HG02870 (cell line): ENCODE results near the gene TBC1D22A.
A peak's percentile ranks its signal among the peaks of the same experiment; 100 is the strongest.

Experiments used
- ATAC-seq: cut with Tn5 transposase; IDR thresholded peaks from one replicate; pipeline ENCODE4 v1.9.1; 2021; ENCODE audit warnings: mild to moderate bottlenecking, moderate library complexity; ENCODE audit not compliant: unreplicated experiment

The TBC1D22A gene

GRCh38 chr22:46752286-46752987 is 10.0 kb upstream of the TBC1D22A start:
- ATAC-seq: no peak

GRCh38 chr22:46752988-46753310 is 9.5 kb upstream of the TBC1D22A start:
- no peak for ATAC-seq

- no peak for ATAC-seq
These were observed 9.1 kb upstream of the TBC1D22A start for GRCh38 chr22:46753360-46753759.

GRCh38 chr22:46753761-46754109 is 8.7 kb upstream of the TBC1D22A start:
- ATAC-seq: no peak

- ATAC-seq: no peak
These were observed 8.2 kb upstream of the TBC1D22A start for GRCh38 chr22:46754110-46754799.

- ATAC-seq: no peak
These were observed 7.6 kb upstream of the TBC1D22A start for GRCh38 chr22:46754826-46755225.

- no peak for ATAC-seq
These were observed 6.9 kb upstream of the TBC1D22A start for GRCh38 chr22:46755525-46755924.

GRCh38 chr22:46756097-46756496 is 6.4 kb upstream of the TBC1D22A start:
- ATAC-seq: no peak

GRCh38 chr22:46757104-46757503 is 5.3 kb upstream of the TBC1D22A start:
- no peak for ATAC-seq

GRCh38 chr22:46758121-46758520 is 4.3 kb upstream of the TBC1D22A start:
- no peak for ATAC-seq

GRCh38 chr22:46758867-46759290 is 3.6 kb upstream of the TBC1D22A start:
- no peak for ATAC-seq

- ATAC-seq: no peak
These were observed 1.4 kb upstream of the TBC1D22A start for GRCh38 chr22:46761017-46761416.

GRCh38 chr22:46761539-46762237 is 762 bp upstream of the TBC1D22A start:
- no peak for ATAC-seq

- peak; percentile 58 for ATAC-seq
These were observed 728 bp downstream of the TBC1D22A start for GRCh38 chr22:46763051-46763705.

- no peak for ATAC-seq
These were observed 1.8 kb downstream of the TBC1D22A start for GRCh38 chr22:46764140-46764680.

- no peak for ATAC-seq
These were observed 2.5 kb downstream of the TBC1D22A start for GRCh38 chr22:46764779-46765485.

- no peak for ATAC-seq
These were observed 4.2 kb downstream of the TBC1D22A start for GRCh38 chr22:46766611-46767010.

GRCh38 chr22:46767249-46767985 is 5.0 kb downstream of the TBC1D22A start:
- no peak for ATAC-seq

- ATAC-seq: no peak
These were observed 6.8 kb downstream of the TBC1D22A start for GRCh38 chr22:46769191-46769675.

GRCh38 chr22:46769706-46770105 is 7.3 kb downstream of the TBC1D22A start:
- ATAC-seq: no peak
